Ovary (tissue), 9 donors: ENCODE data around the gene SLC4A3. TPM values are rescaled to one million over a fixed set of nuclear protein-coding genes. Genes with fewer than 3 reads are reported as not detected.

Source experiments
- DNase-seq, 5 donors: peaks; one replicate each; pipeline ENCODE4 v3.0.0-alpha.2; 2019 to 2020
- H3K27ac ChIP-seq, 2 donors: fragments of 200-600 bp; one replicate each; pipeline versions ENCODE4 v1.5.1 to v1.8.0; 2019 to 2022
- H3K27me3 ChIP-seq: fragments of 200-600 bp; one replicate; pipeline ENCODE4 v1.8.0; 2022
- H3K36me3 ChIP-seq: fragments of 200-600 bp; sonication (generic); one replicate; pipeline ENCODE4 v1.5.1; 2019
- H3K4me1 ChIP-seq: one replicate; pipeline ENCODE4 v1.8.1; 2013; ENCODE audit warnings: mild to moderate bottlenecking, moderate library complexity; ENCODE audit not compliant: insufficient read depth
- H3K4me3 ChIP-seq: fragments of 200-600 bp; sonication (generic); one replicate; pipeline ENCODE4 v1.5.1; 2017
- H3K9me3 ChIP-seq, 2 donors: fragments of 200-600 bp in 1 of 2; sonication (generic) in 1 of 2; one replicate each; pipeline versions ENCODE4 v1.5.1 to v1.8.1; 2013 to 2019; ENCODE audit warnings: mild to moderate bottlenecking in 1 of 2, moderate library complexity in 1 of 2
- CTCF ChIP-seq, 3 donors: fragments of 450-650 bp in 2 of 3; fragments of 200-600 bp in 1 of 3; IDR thresholded peaks; one replicate each; pipeline versions ENCODE4 v1.5.1 to v1.8.0; 2016 to 2022; ENCODE audit warnings: antibody characterized with exemption in 3 of 3, mild to moderate bottlenecking in 1 of 3
- EP300 ChIP-seq: sonication (generic); formaldehyde crosslinking; IDR thresholded peaks from one replicate; pipeline ENCODE4 v1.6.1; 2017; ENCODE audit warnings: antibody characterized with exemption
- POLR2A ChIP-seq: fragments of 450-650 bp; IDR thresholded peaks from one replicate; pipeline ENCODE4 v1.6.1; 2017; ENCODE audit warnings: antibody characterized with exemption, mild to moderate bottlenecking, moderate library complexity
- WGBS, 3 donors: extraction: QIAGEN DNeasy Blood & Tissue Kit in 1 of 3; methylation state at CpG; one replicate each; pipeline versions ENCODE4 v1.1.5 to v1.1.7; 2013 to 2017; 5-methylcytosine and 5-hydroxymethylcytosine counted together
- intact Hi-C, 4 donors: fragments of 100-400 bp; cut with DNase I; formaldehyde crosslinking; loops; one replicate each; pipeline versions ENCODE4 v1.11.0 to v1.15.1; 2022 to 2023
- polyA plus RNA-seq, 2 donors: library from polyadenylated mRNA; stranded (reverse); fragments of 200-250 nt in 1 of 2; fragments of 350-450 nt in 1 of 2; fragmentation: Illumina TruSeq in 1 of 2; extraction: RNeasy Lipid Tissue Mini Kit (QIAGEN cat#74804) in 1 of 2; gene quantifications; one replicate each; pipeline ENCODE4 v1.2.3, GENCODE V29; 2013 to 2014
- total RNA-seq, 7 donors: library from RNA; depleted of rRNA in 2 of 7; stranded (reverse); fragments of >200 nt in 2 of 7; fragmentation: NEBNext Ultra II Directional in 3 of 7; extraction: Animal tissue kit (Norgen Biotek cat#: 25700) in 3 of 7; gene quantifications; one replicate each; pipeline versions ENCODE4 v1.1.0 to v1.2.4, GENCODE V29; 2016 to 2023
- donor health status: DM: no; HTN: no; CAD: no; lungs with moderate emphysema.
- donor health status: DM: no; HTN: no; CAD: no.
- donor health status: Bipolar disorder and iron deficiency.
- donor health status: DM: yes; HTN: yes; CAD: no.
- donor health status: DM: no; HTN: no; CAD: no.
- donor health status: DM: yes; HTN: yes; CAD: no.

The SLC4A3 gene
- total and polyA plus RNA-seq, 9 donors, result 5.3 to 232 (median 98.5) TPM

GRCh38 chr2:219638948-219639755 is 11.7 kb downstream of the SLC4A3 start:
- no peaks in the 10 kb centered on the region for H3K27me3 ChIP-seq
- H3K4me3 ChIP-seq, result no peak overlapping the region
- peak in 4 of 5 donors; percentile 24 to 47 (median 36) for DNase-seq
- H3K4me1 ChIP-seq, result peaks cover 16% of the 10 kb centered on the region
- no peak for TF ChIP-seq CTCF (IDR thresholded peaks at IDR 0.05)
- no peak for TF ChIP-seq POLR2A
- TF ChIP-seq EP300, result no peak
- WGBS, 3 donors, result 82 to 88% (median 87%) methylated on average over 24 of the region's 24 CpGs
- intact Hi-C loops, result loop anchor here in 1 of 4 donors (5.0 kb wide), 1 partner anchor 82 kb away; no protein-coding TSS in a partner anchor
- H3K9me3 ChIP-seq, result no peaks in the 10 kb centered on the region
- no peak overlapping the region for H3K27ac ChIP-seq
- H3K36me3 ChIP-seq, result no peaks in the 10 kb centered on the region

DNA sequence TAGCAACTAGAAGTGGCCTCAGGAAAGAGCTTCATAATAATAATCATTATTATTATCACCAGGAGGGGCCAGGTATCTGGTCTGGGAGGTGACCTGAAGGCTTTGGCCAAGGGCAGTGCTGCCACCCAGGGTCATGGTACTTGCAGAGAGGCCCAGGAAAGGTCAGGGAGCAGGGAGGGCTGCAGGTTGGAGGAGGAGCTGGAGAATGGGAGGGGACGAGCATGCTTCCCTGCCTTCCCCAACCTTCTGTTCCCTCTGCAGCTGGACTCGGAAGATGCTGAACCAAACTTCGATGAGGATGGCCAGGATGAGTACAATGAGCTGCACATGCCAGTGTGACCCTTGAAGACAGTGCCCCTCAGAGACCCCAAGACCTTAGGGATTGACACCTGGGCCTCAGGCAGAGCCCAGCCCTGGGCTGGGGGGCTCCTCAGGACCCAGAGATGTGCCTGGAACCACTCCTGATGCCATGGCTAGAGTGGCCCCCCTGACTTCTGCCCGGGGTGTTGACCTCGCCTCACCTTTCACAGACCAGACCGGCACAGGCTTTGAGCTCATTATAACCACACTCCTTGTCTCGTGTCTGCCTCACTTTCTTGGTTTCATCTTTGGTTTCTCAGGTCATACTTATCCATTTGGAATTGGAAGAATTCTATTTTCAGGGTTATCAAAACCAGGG is 14.1 kb downstream of the SLC4A3 start:
- DNase-seq, result peak; percentile 42 to 60 (median 45)

DNA sequence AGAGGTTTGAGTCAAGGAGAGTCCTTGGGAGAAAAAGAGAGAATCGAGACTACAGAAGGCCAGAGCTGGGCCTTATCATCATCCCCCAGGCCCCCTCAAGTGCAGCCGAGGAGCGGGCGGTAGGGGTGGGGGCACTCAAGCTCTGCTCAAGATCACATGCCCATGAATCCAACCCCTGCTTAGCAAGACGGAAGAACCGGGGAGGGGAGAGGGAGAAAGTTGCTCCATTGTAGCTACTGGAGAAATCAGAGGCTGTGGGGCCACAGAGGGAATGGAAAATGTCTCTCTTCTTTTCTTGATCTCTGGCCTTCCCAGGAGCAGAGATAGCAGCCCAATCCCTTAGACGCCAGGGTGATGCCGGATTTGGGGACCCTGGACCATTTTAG is 14.6 kb downstream of the SLC4A3 start:
- WGBS, 3 donors, result 13 to 32% (median 17%) methylated on average over 8 of the region's 8 CpGs
- Histone ChIP-seq H3K4me3 (no peak overlapping the region), H3K9me3 (no peaks in the 10 kb centered on the region), H3K36me3 (no peaks in the 10 kb centered on the region), H3K27ac (peak overlapping the region; percentile 60 to 79), H3K4me1 (peaks cover 28% of the 10 kb centered on the region), H3K27me3 (no peaks in the 10 kb centered on the region)
- intact Hi-C loops, result loop anchor here (1.0 to 10.0 kb wide), 9 partner anchors 35 to 101 kb away; partner anchors contain the start of genes CHPF (in 3 of the 4), INHA (in 1 of the 4), OBSL1 (in 1 of the 4) and TMEM198 (in 1 of the 4)
- DNase-seq, result peak; percentile 60 to 73 (median 68)
- TF ChIP-seq EP300, result no peak
- no peak for TF ChIP-seq CTCF (IDR thresholded peaks at IDR 0.05)
- TF ChIP-seq POLR2A, result no peak

More for the DNA sequence above, 14.1 kb downstream of the SLC4A3 start:
- Histone ChIP-seq H3K27ac (peak overlapping the region; percentile 60 to 79), H3K27me3 (no peaks in the 10 kb centered on the region), H3K4me3 (no peak overlapping the region), H3K36me3 (no peaks in the 10 kb centered on the region), H3K4me1 (peaks cover 28% of the 10 kb centered on the region), H3K9me3 (no peaks in the 10 kb centered on the region)
- TF ChIP-seq CTCF (IDR thresholded peaks at IDR 0.05) (no peak), POLR2A (no peak), EP300 (no peak)
- intact Hi-C loops, result loop anchor here (1.0 to 10.0 kb wide), 9 partner anchors 35 to 100 kb away; partner anchors contain the start of genes CHPF (in 3 of the 4), INHA (in 1 of the 4), OBSL1 (in 1 of the 4) and TMEM198 (in 1 of the 4)
- 34 to 60% (median 42%) methylated on average over 7 of the region's 7 CpGs for WGBS, 3 donors

GRCh38 chr2:219642465-219643083 is 15.1 kb downstream of the SLC4A3 start:
- Histone ChIP-seq H3K4me1 (peaks cover 28% of the 10 kb centered on the region), H3K9me3 (no peaks in the 10 kb centered on the region), H3K36me3 (no peaks in the 10 kb centered on the region), H3K27me3 (no peaks in the 10 kb centered on the region), H3K27ac (peak overlapping the region; percentile 77 to 79), H3K4me3 (no peak overlapping the region)
- peak; percentile 99 to 100 (median 99) for DNase-seq
- 9% methylated on average over 23 to 24 of the region's 24 CpGs for WGBS, 3 donors
- intact Hi-C loops, result loop anchor here (1.0 to 10.0 kb wide), 9 partner anchors 36 to 101 kb away; partner anchors contain the start of genes CHPF (in 3 of the 4), INHA (in 1 of the 4), OBSL1 (in 1 of the 4) and TMEM198 (in 1 of the 4)
- TF ChIP-seq EP300 (peak; percentile 60), POLR2A (peak; percentile 63), CTCF (IDR thresholded peaks at IDR 0.05) (peak; percentile 99 to 100 (median 100))
